Measurements from ENCODE around the gene CD72.

The CD72 gene

GRCh38 chr9:35564658-35565061 is 53.6 kb downstream of the CD72 start:
- TF ChIP-seq, protein P1, sequence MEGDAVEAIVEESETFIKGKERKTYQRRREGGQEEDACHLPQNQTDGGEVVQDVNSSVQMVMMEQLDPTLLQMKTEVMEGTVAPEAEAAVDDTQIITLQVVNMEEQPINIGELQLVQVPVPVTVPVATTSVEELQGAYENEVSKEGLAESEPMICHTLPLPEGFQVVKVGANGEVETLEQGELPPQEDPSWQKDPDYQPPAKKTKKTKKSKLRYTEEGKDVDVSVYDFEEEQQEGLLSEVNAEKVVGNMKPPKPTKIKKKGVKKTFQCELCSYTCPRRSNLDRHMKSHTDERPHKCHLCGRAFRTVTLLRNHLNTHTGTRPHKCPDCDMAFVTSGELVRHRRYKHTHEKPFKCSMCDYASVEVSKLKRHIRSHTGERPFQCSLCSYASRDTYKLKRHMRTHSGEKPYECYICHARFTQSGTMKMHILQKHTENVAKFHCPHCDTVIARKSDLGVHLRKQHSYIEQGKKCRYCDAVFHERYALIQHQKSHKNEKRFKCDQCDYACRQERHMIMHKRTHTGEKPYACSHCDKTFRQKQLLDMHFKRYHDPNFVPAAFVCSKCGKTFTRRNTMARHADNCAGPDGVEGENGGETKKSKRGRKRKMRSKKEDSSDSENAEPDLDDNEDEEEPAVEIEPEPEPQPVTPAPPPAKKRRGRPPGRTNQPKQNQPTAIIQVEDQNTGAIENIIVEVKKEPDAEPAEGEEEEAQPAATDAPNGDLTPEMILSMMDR (IDR thresholded peaks at IDR 0.05; ENCODE audit: low read length, missing control alignments) = no peak
- no peak for DNase-seq (ENCODE audit: low read depth)
- no peak overlapping the region for H3K4me3 ChIP-seq (replicated peaks; ENCODE audit: low read depth, low read length)

DNA sequence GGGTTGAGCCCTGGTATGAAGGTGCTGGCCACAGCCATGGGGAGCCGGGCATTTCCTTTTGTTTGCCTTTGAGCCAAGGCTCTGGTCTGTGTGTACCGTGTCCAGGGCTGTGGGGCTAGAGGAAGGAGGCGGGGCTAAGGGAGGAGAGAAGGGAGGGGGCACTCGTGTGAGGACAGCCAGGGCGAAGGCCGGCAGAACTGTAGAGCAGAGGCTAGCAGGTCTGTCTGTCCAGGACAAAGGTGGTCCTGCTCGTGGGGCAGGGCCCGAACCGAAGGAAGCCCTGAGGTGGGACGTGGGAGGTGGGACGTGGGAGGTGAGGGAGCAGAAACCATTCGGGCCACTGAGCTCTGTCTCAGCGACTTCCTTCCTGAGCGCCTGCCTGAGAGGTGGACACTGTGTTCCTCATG is 54.4 kb downstream of the CD72 start:
- no peak for DNase-seq (ENCODE audit: low read depth)
- TF ChIP-seq, protein P1 (IDR thresholded peaks at IDR 0.05; ENCODE audit: low read length, missing control alignments) = no peak
- no peak overlapping the region for H3K4me3 ChIP-seq (replicated peaks; ENCODE audit: low read depth, low read length)

DNA sequence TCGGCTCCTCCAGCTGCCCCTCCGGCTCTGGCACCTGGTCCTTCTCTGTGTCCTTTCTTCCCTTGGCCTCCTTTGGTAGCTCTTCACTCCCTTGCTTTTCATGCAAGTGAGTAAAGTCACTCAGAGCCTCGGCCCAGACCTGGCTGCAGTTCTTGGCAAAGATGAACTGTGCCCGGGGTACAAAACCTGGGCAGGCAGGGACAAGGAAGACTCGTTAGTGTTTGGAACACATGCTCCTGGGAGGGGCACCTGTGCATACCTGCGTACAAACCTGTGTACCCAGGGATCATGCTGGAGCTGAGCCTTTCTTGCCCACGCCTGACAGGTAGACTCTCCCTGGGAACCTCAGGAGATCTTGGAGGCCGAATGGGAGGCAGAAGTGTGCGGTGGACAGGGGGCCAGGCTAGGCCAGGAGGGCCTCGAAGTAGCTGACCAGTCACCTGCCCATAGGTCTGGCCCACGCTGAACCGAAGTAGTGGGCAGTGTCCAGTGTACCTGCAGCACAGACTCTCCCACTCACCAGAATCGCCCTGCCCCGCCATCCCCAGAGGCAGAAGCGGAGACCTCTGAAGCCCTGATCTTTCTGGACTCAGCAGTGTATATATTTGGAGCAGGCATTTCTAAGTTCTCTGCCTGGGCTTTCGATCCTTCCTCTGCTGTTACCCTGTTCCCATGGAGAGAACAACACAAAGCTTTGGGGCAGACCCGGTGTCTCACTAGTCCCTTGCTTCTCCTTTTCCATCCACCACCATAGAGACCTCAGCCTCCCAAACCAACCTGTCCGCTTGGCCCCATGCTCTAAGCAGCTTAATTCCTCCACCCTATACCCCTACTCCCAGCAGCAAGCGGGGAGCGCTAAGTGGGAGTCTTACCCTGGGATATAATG is 55.1 kb downstream of the CD72 start:
- H3K4me3 ChIP-seq (replicated peaks; ENCODE audit: low read depth, low read length) = no peak overlapping the region
- TF ChIP-seq, protein P1 (IDR thresholded peaks at IDR 0.05; ENCODE audit: low read length, missing control alignments) = no peak

GRCh38 chr9:35561468-35562261 is 56.5 kb downstream of the CD72 start:
- TF ChIP-seq, protein P1 (IDR thresholded peaks at IDR 0.05; ENCODE audit: low read length, missing control alignments) = no peak
- H3K4me3 ChIP-seq (replicated peaks; ENCODE audit: low read depth, low read length) = no peak overlapping the region
- no peak for DNase-seq (ENCODE audit: low read depth)

More for the DNA sequence above, 55.1 kb downstream of the CD72 start:
- DNase-seq (ENCODE audit: low read depth) = no peak

DNA sequence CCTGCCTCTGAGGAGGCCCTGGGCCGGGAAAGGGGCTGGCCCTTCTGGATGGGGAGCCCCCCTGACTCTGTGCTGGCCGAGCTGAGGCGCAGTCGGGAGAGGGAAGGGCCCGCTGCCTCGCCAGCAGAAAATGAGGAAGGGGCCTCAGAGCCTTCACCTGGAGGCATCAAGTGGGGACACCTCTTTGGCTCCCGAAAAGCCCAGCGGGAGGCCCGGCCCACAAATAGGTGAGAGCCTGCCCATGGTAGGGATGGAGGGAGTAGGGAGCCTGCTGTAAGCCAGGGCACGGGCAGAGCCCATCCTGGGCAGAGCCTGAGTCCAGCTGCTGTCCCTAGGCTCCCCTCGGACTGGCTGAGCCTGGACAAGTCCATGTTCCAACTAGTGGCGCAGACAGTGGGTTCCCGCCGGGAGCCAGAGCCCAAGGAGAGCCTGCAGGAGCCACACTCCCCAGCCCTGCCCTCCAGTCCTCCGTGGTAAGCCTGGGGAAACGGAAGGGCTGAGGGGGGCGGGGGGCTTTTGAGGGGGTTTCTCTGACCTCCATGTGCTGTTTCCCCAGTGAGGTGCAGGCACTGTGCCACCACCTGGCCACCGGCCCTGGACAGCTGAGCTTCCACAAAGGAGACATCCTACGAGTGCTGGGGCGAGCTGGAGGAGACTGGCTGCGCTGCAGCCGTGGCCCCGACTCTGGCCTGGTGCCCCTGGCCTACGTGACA is 57.4 kb downstream of the CD72 start:
- DNase-seq (ENCODE audit: low read depth) = no peak
- TF ChIP-seq, protein P1 (IDR thresholded peaks at IDR 0.05; ENCODE audit: low read length, missing control alignments) = no peak

More for the DNA sequence above, 57.4 kb downstream of the CD72 start:
- H3K4me3 ChIP-seq (replicated peaks; ENCODE audit: low read depth, low read length) = no peak overlapping the region
